Erythroblast (primary cell): ENCODE results near the gene SAMD7.

Source experiments
- GATA1 ChIP-seq: IDR thresholded peaks from 2 replicates; pipeline ENCODE4 v1.6.1; 2011; ENCODE audit warnings: low read depth, mild to moderate bottlenecking, control low read depth, low read length, moderate library complexity
- POLR2A ChIP-seq: IDR thresholded peaks from 2 replicates; pipeline ENCODE4 v1.6.1; 2011; ENCODE audit warnings: mild to moderate bottlenecking, low read length

DNA sequence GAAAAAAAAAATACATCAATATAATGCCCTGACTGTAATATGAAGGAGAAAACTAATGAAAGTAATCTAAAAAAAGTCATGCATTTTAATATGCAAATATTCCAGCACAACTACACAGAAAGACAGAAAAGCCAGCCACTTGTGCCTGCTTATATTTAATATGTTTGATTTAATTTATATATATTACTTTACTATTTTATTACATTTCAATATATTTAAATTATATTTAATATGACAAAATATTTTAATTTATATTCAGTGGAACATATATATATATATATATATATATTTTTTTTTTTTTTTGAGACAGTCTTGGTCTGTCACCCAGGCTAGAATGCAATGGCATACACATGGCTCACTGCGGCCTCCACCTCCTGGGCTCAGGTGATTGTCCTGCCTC, 14.1 kb upstream of the SAMD7 start:
- TF ChIP-seq POLR2A (no peak), GATA1 (no peak)
